ENCODE results near the gene UBA52. TPM values are rescaled to one million over a fixed set of nuclear protein-coding genes. Genes with fewer than 3 reads are reported as not detected.

Gene UBA52
- total and polyA plus RNA-seq, 2 experiments from 2014 or later = 708 to 755 TPM

DNA sequence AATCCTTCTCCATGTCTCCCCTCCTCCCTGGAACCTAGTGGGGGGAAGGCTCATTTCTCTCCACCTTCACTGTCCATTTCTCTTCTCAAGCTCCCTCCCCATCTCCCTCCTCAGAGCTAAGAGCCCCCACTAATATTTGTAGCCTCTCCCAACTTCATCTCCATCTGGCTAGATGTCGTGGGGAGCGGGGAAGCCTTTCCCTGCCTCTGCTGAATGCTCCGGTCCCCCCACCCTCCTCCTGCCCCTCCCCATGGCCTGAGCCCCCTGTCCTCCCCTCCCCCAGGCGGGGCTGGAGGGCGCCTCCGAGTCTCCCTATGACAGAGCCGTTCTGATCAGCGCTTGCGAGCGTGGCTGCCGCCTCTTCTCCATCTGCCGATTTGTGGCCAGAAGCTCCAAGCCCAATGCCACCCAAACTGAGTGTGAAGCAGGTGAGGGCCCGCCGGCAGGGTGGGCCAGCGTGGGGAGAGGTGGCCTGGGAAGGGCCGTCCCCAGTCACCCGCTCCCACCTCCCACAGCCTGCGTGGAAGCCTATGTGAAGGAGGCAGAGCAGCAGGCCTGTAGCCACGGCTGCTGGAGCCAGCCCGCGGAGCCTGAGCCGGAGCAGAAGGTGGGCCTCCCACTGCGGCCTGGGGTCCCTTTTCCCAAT lies 42.1 kb downstream of the UBA52 start:
- Histone ChIP-seq H3F3A (ENCODE audit: insufficient read depth) (0 out of 2 replicates have a peak, but pooled peaks cover under 1% of the 10 kb centered on the region), H3K27ac (no peak overlapping the region), H3K9ac (no peak overlapping the region), H3K9me3 (ENCODE audit: low read depth) (no peaks in the 10 kb centered on the region), H4K20me1 (ENCODE audit: insufficient read depth) (no peaks in the 10 kb centered on the region), H3K36me3 (ENCODE audit: low read depth) (no peaks in the 10 kb centered on the region), H3K4me2 (ENCODE audit: unreplicated experiment) (no peak overlapping the region), H3K9me2 (ENCODE audit: insufficient read depth) (no peaks in the 10 kb centered on the region), H3K4me3 (no peak overlapping the region), H3K27me3 (replicated peaks; ENCODE audit: insufficient read depth) (peaks cover 65% of the 10 kb centered on the region), H3K79me2 (ENCODE audit: insufficient read depth) (no peaks in the 10 kb centered on the region), H2AFZ (no peak overlapping the region), H3K4me1 (ENCODE audit: insufficient read depth) (no peaks in the 10 kb centered on the region)
- 32% methylated on average over 21 to 22 of the region's 23 CpGs for WGBS, 2 experiments (ENCODE audit: low coverage in 1 of 2, low lambda C conversion rate in 2 of 2, missing lambda C conversion rate in 2 of 2)
- DNase-seq = no peak
- TF ChIP-seq EZH2 (IDR thresholded peaks at IDR 0.05; ENCODE audit: insufficient read depth, poor library complexity, severe bottlenecking) = no peak
- TF ChIP-seq EZH2phosphoT487 (IDR thresholded peaks at IDR 0.05; ENCODE audit: insufficient read depth, low read depth) = no peak
- in situ Hi-C loops (cut with MboI) = no loop called here

DNA sequence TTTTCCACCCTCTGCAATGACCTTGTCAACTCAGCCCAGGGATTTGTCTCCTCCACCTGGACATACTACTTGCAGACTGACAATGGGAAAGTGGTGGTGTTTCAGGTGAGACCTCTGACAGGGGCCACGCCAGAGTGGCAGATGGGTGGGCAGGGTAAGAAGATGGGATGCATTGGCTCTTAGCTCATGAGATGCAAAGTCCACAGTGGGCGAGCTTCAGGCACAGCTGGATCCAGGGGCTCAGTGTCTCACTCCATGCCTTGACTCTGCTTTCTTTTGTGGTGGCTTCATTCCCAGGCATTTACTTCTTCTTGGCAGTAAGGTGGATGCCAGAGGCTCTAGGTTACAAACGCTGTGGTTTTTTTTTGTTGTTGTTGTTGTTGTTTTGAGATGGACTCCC lies 44.4 kb downstream of the UBA52 start:
- no peak overlapping the region for H3K4me2 ChIP-seq (ENCODE audit: unreplicated experiment)
- in situ Hi-C loops (cut with MboI) = no loop called here
- H4K20me1 ChIP-seq (ENCODE audit: insufficient read depth) = no peaks in the 10 kb centered on the region
- H3F3A ChIP-seq (ENCODE audit: insufficient read depth) = no peaks in the 10 kb centered on the region
- no peaks in the 10 kb centered on the region for H3K36me3 ChIP-seq (ENCODE audit: low read depth)
- H3K9ac ChIP-seq = no peak overlapping the region
- 43 to 47% methylated on average over 3 of the region's 3 CpGs for WGBS, 2 experiments (ENCODE audit: low coverage in 1 of 2, low lambda C conversion rate in 2 of 2, missing lambda C conversion rate in 2 of 2)
- H2AFZ ChIP-seq = no peak overlapping the region
- no peaks in the 10 kb centered on the region for H3K9me3 ChIP-seq (ENCODE audit: low read depth)
- H3K4me3 ChIP-seq = no peak overlapping the region
- TF ChIP-seq EZH2phosphoT487 (IDR thresholded peaks at IDR 0.05; ENCODE audit: insufficient read depth, low read depth) (no peak), EZH2 (IDR thresholded peaks at IDR 0.05; ENCODE audit: insufficient read depth, poor library complexity, severe bottlenecking) (no peak)
- no peaks in the 10 kb centered on the region for H3K79me2 ChIP-seq (ENCODE audit: insufficient read depth)
- H3K9me2 ChIP-seq (ENCODE audit: insufficient read depth) = no peaks in the 10 kb centered on the region
- H3K4me1 ChIP-seq (ENCODE audit: insufficient read depth) = no peaks in the 10 kb centered on the region
- DNase-seq = no peak
- H3K27ac ChIP-seq = no peak overlapping the region
- H3K27me3 ChIP-seq (replicated peaks; ENCODE audit: insufficient read depth) = peaks cover 42% of the 10 kb centered on the region

DNA sequence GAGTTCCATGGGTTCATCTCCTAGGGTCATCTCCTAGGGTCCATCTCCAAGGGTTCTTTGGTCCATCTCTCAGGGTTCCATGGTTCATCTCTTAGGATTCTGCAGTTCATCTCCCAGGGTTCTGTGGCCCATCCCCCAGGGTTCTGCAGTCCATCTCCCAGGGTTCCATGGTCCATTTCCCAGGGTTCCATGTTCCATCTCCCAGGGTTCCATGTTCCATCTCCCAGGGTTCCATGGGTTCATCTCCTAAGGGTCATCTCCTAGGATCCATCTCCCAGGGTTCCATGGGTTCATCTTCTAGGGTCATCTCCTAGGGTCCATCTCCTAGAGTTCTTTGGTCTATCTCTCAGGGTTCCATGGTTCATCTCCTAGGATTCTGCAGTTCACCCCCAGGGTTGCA lies 45.9 kb downstream of the UBA52 start:
- no peak overlapping the region for H3K4me3 ChIP-seq
- no peaks in the 10 kb centered on the region for H3K9me2 ChIP-seq (ENCODE audit: insufficient read depth)
- no peaks in the 10 kb centered on the region for H3K36me3 ChIP-seq (ENCODE audit: low read depth)
- H3K9me3 ChIP-seq (ENCODE audit: low read depth) = no peaks in the 10 kb centered on the region
- H4K20me1 ChIP-seq (ENCODE audit: insufficient read depth) = no peaks in the 10 kb centered on the region
- no peaks in the 10 kb centered on the region for H3F3A ChIP-seq (ENCODE audit: insufficient read depth)
- H3K79me2 ChIP-seq (ENCODE audit: insufficient read depth) = no peaks in the 10 kb centered on the region
- no peak overlapping the region for H3K9ac ChIP-seq
- H3K27ac ChIP-seq = no peak overlapping the region
- TF ChIP-seq EZH2 (IDR thresholded peaks at IDR 0.05; ENCODE audit: insufficient read depth, poor library complexity, severe bottlenecking) = no peak
- TF ChIP-seq EZH2phosphoT487 (IDR thresholded peaks at IDR 0.05; ENCODE audit: insufficient read depth, low read depth) = no peak
- H3K4me1 ChIP-seq (ENCODE audit: insufficient read depth) = no peaks in the 10 kb centered on the region
- H3K27me3 ChIP-seq (replicated peaks; ENCODE audit: insufficient read depth) = peaks cover 29% of the 10 kb centered on the region
- in situ Hi-C loops (cut with MboI) = no loop called here
- H3K4me2 ChIP-seq (ENCODE audit: unreplicated experiment) = no peak overlapping the region
- no peak for DNase-seq
- H2AFZ ChIP-seq = no peak overlapping the region

- H3K27ac ChIP-seq = no peak overlapping the region
- H3K79me2 ChIP-seq (ENCODE audit: insufficient read depth) = no peaks in the 10 kb centered on the region
- TF ChIP-seq EZH2phosphoT487 (IDR thresholded peaks at IDR 0.05; ENCODE audit: insufficient read depth, low read depth) (no peak), EZH2 (IDR thresholded peaks at IDR 0.05; ENCODE audit: insufficient read depth, poor library complexity, severe bottlenecking) (no peak)
Measured at GRCh38 chr19:18618236-18618635, 46.6 kb downstream of the UBA52 start.

DNA sequence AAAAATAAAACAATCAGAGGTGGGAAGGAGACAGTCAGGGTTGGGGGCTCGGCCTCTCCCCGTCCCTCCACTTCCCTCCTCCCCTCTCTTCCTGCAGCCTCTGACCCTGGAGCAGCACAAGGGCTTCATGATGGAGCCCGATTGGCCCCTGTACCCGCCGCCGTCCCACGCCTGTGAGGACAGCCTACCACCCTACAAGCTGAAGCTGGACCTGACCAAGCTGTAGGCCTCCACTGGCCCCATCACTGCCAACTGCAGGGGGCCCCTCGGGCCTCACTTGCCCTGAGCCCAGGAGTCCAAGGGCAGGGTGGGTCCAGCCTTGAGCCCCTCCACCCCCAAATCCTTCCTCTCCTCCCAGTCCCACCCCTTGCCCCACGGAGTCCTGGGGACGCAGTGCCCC lies 48.7 kb downstream of the UBA52 start:
- Histone ChIP-seq H3K4me2 (ENCODE audit: unreplicated experiment) (no peak overlapping the region), H3K79me2 (ENCODE audit: insufficient read depth) (no peaks in the 10 kb centered on the region), H3K4me1 (ENCODE audit: insufficient read depth) (no peaks in the 10 kb centered on the region), H4K20me1 (ENCODE audit: insufficient read depth) (no peaks in the 10 kb centered on the region), H3K4me3 (no peak overlapping the region), H3K9ac (no peak overlapping the region), H2AFZ (no peak overlapping the region), H3K9me3 (ENCODE audit: low read depth) (no peaks in the 10 kb centered on the region), H3K9me2 (ENCODE audit: insufficient read depth) (no peaks in the 10 kb centered on the region), H3K36me3 (ENCODE audit: low read depth) (no peaks in the 10 kb centered on the region), H3F3A (ENCODE audit: insufficient read depth) (no peaks in the 10 kb centered on the region), H3K27ac (no peak overlapping the region), H3K27me3 (replicated peaks; ENCODE audit: insufficient read depth) (peaks cover 3% of the 10 kb centered on the region; the same call in 1 of the 2 replicates)
- TF ChIP-seq EZH2phosphoT487 (IDR thresholded peaks at IDR 0.05; ENCODE audit: insufficient read depth, low read depth) (no peak), EZH2 (IDR thresholded peaks at IDR 0.05; ENCODE audit: insufficient read depth, poor library complexity, severe bottlenecking) (no peak)
- no peak for DNase-seq
- 76 to 78% methylated on average over 9 to 10 of the region's 10 CpGs for WGBS, 2 experiments (ENCODE audit: low coverage in 1 of 2, low lambda C conversion rate in 2 of 2, missing lambda C conversion rate in 2 of 2)
- in situ Hi-C loops (cut with MboI) = no loop called here

More at GRCh38 chr19:18618236-18618635, 46.6 kb downstream of the UBA52 start:
- H3K9me2 ChIP-seq (ENCODE audit: insufficient read depth) = no peaks in the 10 kb centered on the region
- H4K20me1 ChIP-seq (ENCODE audit: insufficient read depth) = no peaks in the 10 kb centered on the region
- no peak overlapping the region for H3K4me2 ChIP-seq (ENCODE audit: unreplicated experiment)
- H2AFZ ChIP-seq = no peak overlapping the region
- WGBS, 2 experiments (ENCODE audit: low coverage in 1 of 2, low lambda C conversion rate in 2 of 2, missing lambda C conversion rate in 2 of 2) = 75 to 81% methylated on average over 6 to 12 of the region's 13 CpGs
- no peaks in the 10 kb centered on the region for H3K9me3 ChIP-seq (ENCODE audit: low read depth)
- no peaks in the 10 kb centered on the region for H3K36me3 ChIP-seq (ENCODE audit: low read depth)
- H3K4me3 ChIP-seq = no peak overlapping the region
- in situ Hi-C loops (cut with MboI) = no loop called here
- DNase-seq = no peak
- peaks cover 23% of the 10 kb centered on the region for H3K27me3 ChIP-seq (replicated peaks; ENCODE audit: insufficient read depth)
- no peak overlapping the region for H3K9ac ChIP-seq
- no peaks in the 10 kb centered on the region for H3K4me1 ChIP-seq (ENCODE audit: insufficient read depth)
- H3F3A ChIP-seq (ENCODE audit: insufficient read depth) = no peaks in the 10 kb centered on the region

All from GM23248 (cell line).